Measurements from ENCODE around the gene AUTS2.

GRCh38 chr7:70098905-70099672 is 500.8 kb downstream of the AUTS2 start:
- TF ChIP-seq CTCF (IDR thresholded peaks at IDR 0.05): no peak
- no peak for TF ChIP-seq POLR2AphosphoS5 (IDR thresholded peaks at IDR 0.05)
